Measurements from ENCODE around the gene RSAD1.

DNA sequence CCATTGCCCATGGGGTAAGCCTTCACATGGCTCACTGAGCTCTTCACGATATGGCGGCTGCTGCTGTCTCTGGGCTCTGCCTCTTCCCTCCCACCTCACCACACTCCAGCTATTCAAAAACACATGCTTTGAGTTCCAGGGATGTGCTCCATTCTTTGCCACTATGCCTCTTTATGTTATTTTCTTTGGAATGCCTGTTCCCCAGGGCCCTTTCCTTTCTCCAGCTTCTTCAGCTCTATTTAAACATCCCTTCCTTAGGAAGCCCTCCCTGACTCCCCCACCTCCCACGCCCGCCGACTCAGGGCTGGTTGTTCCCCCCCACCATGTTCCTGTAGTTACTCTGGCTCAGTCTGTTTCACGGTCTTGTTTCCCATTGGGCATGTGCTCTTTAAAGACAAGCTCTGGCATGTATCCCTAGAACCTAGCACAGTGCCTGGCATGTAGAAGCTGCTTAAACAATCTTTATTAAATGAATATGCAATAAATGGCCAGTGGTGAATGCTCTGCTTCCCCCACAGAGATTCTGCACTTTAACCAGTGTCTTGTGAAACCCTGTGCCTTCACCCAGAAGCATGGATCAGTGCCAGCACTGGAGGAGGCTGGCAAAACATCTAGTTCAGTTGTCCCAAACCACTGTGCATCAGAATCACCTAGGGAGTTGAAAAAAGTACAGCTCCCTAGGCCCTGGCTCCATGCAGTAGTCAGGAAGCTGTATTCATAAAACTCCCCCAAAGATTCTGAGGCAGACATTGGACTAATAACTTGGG is 36.5 kb downstream of the RSAD1 start:
- TF ChIP-seq TAF1 (IDR thresholded peaks at IDR 0.05; ENCODE audit: borderline replicate concordance, low read depth, low read length) = no peak
- TF ChIP-seq, protein P1, sequence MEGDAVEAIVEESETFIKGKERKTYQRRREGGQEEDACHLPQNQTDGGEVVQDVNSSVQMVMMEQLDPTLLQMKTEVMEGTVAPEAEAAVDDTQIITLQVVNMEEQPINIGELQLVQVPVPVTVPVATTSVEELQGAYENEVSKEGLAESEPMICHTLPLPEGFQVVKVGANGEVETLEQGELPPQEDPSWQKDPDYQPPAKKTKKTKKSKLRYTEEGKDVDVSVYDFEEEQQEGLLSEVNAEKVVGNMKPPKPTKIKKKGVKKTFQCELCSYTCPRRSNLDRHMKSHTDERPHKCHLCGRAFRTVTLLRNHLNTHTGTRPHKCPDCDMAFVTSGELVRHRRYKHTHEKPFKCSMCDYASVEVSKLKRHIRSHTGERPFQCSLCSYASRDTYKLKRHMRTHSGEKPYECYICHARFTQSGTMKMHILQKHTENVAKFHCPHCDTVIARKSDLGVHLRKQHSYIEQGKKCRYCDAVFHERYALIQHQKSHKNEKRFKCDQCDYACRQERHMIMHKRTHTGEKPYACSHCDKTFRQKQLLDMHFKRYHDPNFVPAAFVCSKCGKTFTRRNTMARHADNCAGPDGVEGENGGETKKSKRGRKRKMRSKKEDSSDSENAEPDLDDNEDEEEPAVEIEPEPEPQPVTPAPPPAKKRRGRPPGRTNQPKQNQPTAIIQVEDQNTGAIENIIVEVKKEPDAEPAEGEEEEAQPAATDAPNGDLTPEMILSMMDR (IDR thresholded peaks at IDR 0.05 in 2 of 3, conservative IDR thresholded peaks at IDR 0.05 in 1 of 3; ENCODE audit: control insufficient read depth in 2 of 3, extremely low read depth in 1 of 3, insufficient read depth in 1 of 3, low read depth in 3 of 3, low read length in 3 of 3) = no peak
- TF ChIP-seq, protein P2, sequence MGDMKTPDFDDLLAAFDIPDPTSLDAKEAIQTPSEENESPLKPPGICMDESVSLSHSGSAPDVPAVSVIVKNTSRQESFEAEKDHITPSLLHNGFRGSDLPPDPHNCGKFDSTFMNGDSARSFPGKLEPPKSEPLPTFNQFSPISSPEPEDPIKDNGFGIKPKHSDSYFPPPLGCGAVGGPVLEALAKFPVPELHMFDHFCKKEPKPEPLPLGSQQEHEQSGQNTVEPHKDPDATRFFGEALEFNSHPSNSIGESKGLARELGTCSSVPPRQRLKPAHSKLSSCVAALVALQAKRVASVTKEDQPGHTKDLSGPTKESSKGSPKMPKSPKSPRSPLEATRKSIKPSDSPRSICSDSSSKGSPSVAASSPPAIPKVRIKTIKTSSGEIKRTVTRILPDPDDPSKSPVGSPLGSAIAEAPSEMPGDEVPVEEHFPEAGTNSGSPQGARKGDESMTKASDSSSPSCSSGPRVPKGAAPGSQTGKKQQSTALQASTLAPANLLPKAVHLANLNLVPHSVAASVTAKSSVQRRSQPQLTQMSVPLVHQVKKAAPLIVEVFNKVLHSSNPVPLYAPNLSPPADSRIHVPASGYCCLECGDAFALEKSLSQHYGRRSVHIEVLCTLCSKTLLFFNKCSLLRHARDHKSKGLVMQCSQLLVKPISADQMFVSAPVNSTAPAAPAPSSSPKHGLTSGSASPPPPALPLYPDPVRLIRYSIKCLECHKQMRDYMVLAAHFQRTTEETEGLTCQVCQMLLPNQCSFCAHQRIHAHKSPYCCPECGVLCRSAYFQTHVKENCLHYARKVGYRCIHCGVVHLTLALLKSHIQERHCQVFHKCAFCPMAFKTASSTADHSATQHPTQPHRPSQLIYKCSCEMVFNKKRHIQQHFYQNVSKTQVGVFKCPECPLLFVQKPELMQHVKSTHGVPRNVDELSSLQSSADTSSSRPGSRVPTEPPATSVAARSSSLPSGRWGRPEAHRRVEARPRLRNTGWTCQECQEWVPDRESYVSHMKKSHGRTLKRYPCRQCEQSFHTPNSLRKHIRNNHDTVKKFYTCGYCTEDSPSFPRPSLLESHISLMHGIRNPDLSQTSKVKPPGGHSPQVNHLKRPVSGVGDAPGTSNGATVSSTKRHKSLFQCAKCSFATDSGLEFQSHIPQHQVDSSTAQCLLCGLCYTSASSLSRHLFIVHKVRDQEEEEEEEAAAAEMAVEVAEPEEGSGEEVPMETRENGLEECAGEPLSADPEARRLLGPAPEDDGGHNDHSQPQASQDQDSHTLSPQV (IDR thresholded peaks at IDR 0.05) = no peak
- no peak for TF ChIP-seq POLR2A (IDR thresholded peaks at IDR 0.05; ENCODE audit: low read depth, low read length)
- TF ChIP-seq, protein P3, sequence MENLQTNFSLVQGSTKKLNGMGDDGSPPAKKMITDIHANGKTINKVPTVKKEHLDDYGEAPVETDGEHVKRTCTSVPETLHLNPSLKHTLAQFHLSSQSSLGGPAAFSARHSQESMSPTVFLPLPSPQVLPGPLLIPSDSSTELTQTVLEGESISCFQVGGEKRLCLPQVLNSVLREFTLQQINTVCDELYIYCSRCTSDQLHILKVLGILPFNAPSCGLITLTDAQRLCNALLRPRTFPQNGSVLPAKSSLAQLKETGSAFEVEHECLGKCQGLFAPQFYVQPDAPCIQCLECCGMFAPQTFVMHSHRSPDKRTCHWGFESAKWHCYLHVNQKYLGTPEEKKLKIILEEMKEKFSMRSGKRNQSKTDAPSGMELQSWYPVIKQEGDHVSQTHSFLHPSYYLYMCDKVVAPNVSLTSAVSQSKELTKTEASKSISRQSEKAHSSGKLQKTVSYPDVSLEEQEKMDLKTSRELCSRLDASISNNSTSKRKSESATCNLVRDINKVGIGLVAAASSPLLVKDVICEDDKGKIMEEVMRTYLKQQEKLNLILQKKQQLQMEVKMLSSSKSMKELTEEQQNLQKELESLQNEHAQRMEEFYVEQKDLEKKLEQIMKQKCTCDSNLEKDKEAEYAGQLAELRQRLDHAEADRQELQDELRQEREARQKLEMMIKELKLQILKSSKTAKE (IDR thresholded peaks at IDR 0.05; ENCODE audit: low read depth, poor library complexity, severe bottlenecking) = no peak
- TF ChIP-seq, protein P4, sequence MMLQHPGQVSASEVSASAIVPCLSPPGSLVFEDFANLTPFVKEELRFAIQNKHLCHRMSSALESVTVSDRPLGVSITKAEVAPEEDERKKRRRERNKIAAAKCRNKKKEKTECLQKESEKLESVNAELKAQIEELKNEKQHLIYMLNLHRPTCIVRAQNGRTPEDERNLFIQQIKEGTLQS (IDR thresholded peaks at IDR 0.05; ENCODE audit: borderline replicate concordance, extremely low read depth, low read depth, low read length) = no peak
- TF ChIP-seq KLF5 (IDR thresholded peaks at IDR 0.05; ENCODE audit: partially characterized antibody) = no peak
- no peak for TF ChIP-seq CBX3 (IDR thresholded peaks at IDR 0.05; ENCODE audit: borderline replicate concordance, low read depth)

Data from GM12878 (cell line).